Measurements from ENCODE around the gene PLA2G2D. TPM values are rescaled to one million over a fixed set of nuclear protein-coding genes. Genes with fewer than 3 reads are reported as not detected.

PLA2G2D gene
- polyA plus RNA-seq, 3 donors: 0.08 TPM; not detected in 1

DNA sequence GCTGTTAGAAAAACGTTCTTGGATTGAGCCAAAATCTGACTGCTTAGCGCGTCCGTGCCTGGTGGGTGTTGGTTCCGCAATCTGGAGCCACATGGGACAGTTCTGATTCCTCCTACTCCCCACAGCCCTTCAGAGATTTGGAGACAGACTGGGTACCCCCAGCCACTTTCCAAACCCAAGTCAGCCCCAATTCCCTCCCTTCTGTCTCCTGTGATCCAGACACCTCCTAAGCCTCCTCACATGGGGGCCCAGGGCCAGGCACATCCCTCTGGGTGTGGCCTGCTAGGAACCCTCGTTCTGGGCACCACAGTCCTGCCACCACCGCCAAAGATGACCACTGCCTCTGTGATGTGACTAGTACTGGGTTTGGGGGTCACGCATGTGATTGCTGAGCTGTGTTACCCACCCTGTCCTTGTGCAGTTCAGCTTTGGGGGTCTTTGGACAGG is 44.6 kb downstream of the PLA2G2D start:
- Histone ChIP-seq H3K79me2 (ENCODE audit: insufficient read depth, low read length) (no peaks in the 10 kb centered on the region), H3K27ac (ENCODE audit: low read depth in 1 of 2, low read length in 2 of 2) (no peak overlapping the region), H3K9me3 (replicated peaks in 1 of 2; ENCODE audit: control insufficient read depth in 1 of 2, insufficient read depth in 1 of 2, low read length in 2 of 2) (no peaks in the 10 kb centered on the region), H4K20me1 (ENCODE audit: insufficient read depth, low read length) (no peaks in the 10 kb centered on the region), H3K4me2 (replicated peaks; ENCODE audit: extremely low read depth, low read length, poor library complexity, severe bottlenecking) (no peak overlapping the region), H3K9ac (ENCODE audit: insufficient read depth, low read length, poor library complexity, severe bottlenecking) (no peak overlapping the region), H3K4me1 (ENCODE audit: control insufficient read depth in 1 of 2, insufficient read depth in 2 of 2, low read length in 2 of 2) (no peaks in the 10 kb centered on the region), H3K36me3 (replicated peaks in 1 of 2; ENCODE audit: control insufficient read depth in 1 of 2, insufficient read depth in 2 of 2, low read length in 2 of 2) (no peaks in the 10 kb centered on the region), H2AFZ (ENCODE audit: insufficient read depth, low read depth, low read length, poor library complexity, severe bottlenecking) (no peak overlapping the region), H3K27me3 (ENCODE audit: control insufficient read depth in 2 of 2, insufficient read depth in 2 of 2, low read length in 2 of 2) (peaks cover 0 to 6% of the 10 kb centered on the region in 2 donors), H3K4me3 (replicated peaks in 1 of 3; ENCODE audit: low read depth in 2 of 3, low read length in 3 of 3) (no peak overlapping the region)
- Mint-ChIP-seq H3K9me3 (peaks cover 0 to 4% (median 0%) of the 10 kb centered on the region in 7 donors), H3K27me3 (ENCODE audit: low read depth in 3 of 3) (peaks cover 3 to 24% (median 20%) of the 10 kb centered on the region in 3 donors), H3K36me3 (no peaks in the 10 kb centered on the region), H3K4me3 (no peak overlapping the region), H3K27ac (peak overlapping the region in 1 of 7 donors; percentile 3), H3K4me1 (no peaks in the 10 kb centered on the region)
- 96% methylated on average over 7 of the region's 8 CpGs for WGBS (ENCODE audit: insufficient coverage)
- TF ChIP-seq, protein P1, sequence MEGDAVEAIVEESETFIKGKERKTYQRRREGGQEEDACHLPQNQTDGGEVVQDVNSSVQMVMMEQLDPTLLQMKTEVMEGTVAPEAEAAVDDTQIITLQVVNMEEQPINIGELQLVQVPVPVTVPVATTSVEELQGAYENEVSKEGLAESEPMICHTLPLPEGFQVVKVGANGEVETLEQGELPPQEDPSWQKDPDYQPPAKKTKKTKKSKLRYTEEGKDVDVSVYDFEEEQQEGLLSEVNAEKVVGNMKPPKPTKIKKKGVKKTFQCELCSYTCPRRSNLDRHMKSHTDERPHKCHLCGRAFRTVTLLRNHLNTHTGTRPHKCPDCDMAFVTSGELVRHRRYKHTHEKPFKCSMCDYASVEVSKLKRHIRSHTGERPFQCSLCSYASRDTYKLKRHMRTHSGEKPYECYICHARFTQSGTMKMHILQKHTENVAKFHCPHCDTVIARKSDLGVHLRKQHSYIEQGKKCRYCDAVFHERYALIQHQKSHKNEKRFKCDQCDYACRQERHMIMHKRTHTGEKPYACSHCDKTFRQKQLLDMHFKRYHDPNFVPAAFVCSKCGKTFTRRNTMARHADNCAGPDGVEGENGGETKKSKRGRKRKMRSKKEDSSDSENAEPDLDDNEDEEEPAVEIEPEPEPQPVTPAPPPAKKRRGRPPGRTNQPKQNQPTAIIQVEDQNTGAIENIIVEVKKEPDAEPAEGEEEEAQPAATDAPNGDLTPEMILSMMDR (IDR thresholded peaks at IDR 0.05): no peak
- intact Hi-C loops (cut with micrococcal nuclease): no loop called here
- no peak for DNase-seq

DNA sequence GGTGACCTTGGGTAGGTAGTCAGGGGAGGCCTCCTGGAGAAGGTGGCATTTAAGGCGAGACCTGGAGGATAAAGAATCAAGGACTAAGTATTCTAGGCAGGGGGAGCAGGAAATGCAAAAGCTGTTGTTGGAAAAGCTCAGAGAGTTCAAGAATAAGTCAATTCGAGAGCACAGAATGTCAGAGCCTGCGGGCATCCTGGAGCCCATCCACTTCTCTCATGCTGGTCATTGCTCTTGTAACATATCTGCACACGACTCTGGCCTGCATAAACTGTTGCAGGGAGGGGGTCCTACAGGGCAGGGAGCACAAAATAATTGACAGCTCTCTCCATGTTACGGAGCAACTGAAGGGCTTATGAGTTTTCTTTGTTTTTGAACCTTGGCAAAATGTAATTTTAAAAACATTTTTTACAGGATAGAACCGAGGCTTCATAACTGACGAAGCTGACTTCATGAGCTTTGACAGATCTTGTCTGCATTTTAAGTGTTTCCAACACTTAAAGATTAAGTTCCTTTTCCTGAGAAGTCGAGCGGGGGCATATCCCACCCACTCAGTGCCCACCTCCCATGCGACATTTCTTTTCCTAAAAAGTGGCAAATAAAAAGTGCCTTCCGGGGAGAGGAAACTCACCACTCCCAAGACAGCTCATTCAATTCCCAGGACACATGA is 45.1 kb downstream of the PLA2G2D start:
- H3K79me2 ChIP-seq (ENCODE audit: insufficient read depth, low read length): no peaks in the 10 kb centered on the region
- 98% methylated on average over 7 of the region's 11 CpGs for WGBS (ENCODE audit: insufficient coverage)
- H2AFZ ChIP-seq (ENCODE audit: insufficient read depth, low read depth, low read length, poor library complexity, severe bottlenecking): no peak overlapping the region
- Mint-ChIP-seq H3K4me1 (no peaks in the 10 kb centered on the region), H3K4me3 (no peak overlapping the region), H3K27me3 (ENCODE audit: low read depth in 3 of 3) (peaks cover 0 to 21% (median 16%) of the 10 kb centered on the region in 3 donors), H3K9me3 (peaks cover 0 to 3% (median 0%) of the 10 kb centered on the region in 7 donors), H3K27ac (peak overlapping the region in 2 of 7 donors; percentile 3 to 38), H3K36me3 (no peaks in the 10 kb centered on the region)
- H3K27me3 ChIP-seq (ENCODE audit: control insufficient read depth in 2 of 2, insufficient read depth in 2 of 2, low read length in 2 of 2): peaks cover 0 to under 1% of the 10 kb centered on the region in 2 donors
- TF ChIP-seq, protein P1 (IDR thresholded peaks at IDR 0.05): no peak
- intact Hi-C loops (cut with micrococcal nuclease): no loop called here
- no peak overlapping the region for H3K9ac ChIP-seq (ENCODE audit: insufficient read depth, low read length, poor library complexity, severe bottlenecking)
- no peaks in the 10 kb centered on the region for H3K36me3 ChIP-seq (replicated peaks in 1 of 2; ENCODE audit: control insufficient read depth in 1 of 2, insufficient read depth in 2 of 2, low read length in 2 of 2)
- H3K4me3 ChIP-seq (replicated peaks in 1 of 3; ENCODE audit: low read depth in 2 of 3, low read length in 3 of 3): no peak overlapping the region
- H3K4me2 ChIP-seq (replicated peaks; ENCODE audit: extremely low read depth, low read length, poor library complexity, severe bottlenecking): no peak overlapping the region
- no peaks in the 10 kb centered on the region for H3K4me1 ChIP-seq (ENCODE audit: control insufficient read depth in 1 of 2, insufficient read depth in 2 of 2, low read length in 2 of 2)
- no peak overlapping the region for H3K27ac ChIP-seq (ENCODE audit: low read depth in 1 of 2, low read length in 2 of 2)
- DNase-seq: no peak
- no peaks in the 10 kb centered on the region for H3K9me3 ChIP-seq (replicated peaks in 1 of 2; ENCODE audit: control insufficient read depth in 1 of 2, insufficient read depth in 1 of 2, low read length in 2 of 2)
- H4K20me1 ChIP-seq (ENCODE audit: insufficient read depth, low read length): no peaks in the 10 kb centered on the region

Measured in CD14-positive monocyte (primary cell).